Activated naive CD8-positive, alpha-beta T cell treated with anti-CD3 and anti-CD28 coated beads, Interleukin-2, amount 10 ng/mL, durations not matched to agents 7 days and 5 days (primary cell): ENCODE measurements around the gene APIP. TPM values are rescaled to one million over a fixed set of nuclear protein-coding genes. Genes with fewer than 3 reads are reported as not detected.

ENCODE experiments used
- ATAC-seq: fragments of 150-1000 bp; cut with Tn5 transposase; one replicate; pipeline ENCODE4 v1.10.0; 2021; ENCODE audit warnings: low read depth, moderate library complexity
- POLR2A ChIA-PET: fragments of 350-600 bp; sonication (Branson Sonifier 250); formaldehyde crosslinking; loops from one replicate; lab custom pipeline; 2021; ENCODE audit warnings: antibody characterized with exemption; lab: Charles Lee
- DNase-seq: peaks from one replicate; pipeline ENCODE4 v3.0.0; 2021
- H3K27ac Mint-ChIP-seq: one replicate; pipeline ENCODE4 v1.8.0; 2022; ENCODE audit warnings: mild to moderate bottlenecking, mixed read lengths
- H3K27me3 Mint-ChIP-seq: one replicate; pipeline ENCODE4 v1.8.0; 2022; ENCODE audit warnings: mild to moderate bottlenecking, moderate library complexity, mixed read lengths
- H3K36me3 Mint-ChIP-seq: one replicate; pipeline ENCODE4 v1.8.0; 2021; ENCODE audit warnings: mild to moderate bottlenecking, mixed read lengths
- H3K4me1 Mint-ChIP-seq: one replicate; pipeline ENCODE4 v1.8.0; 2021; ENCODE audit warnings: mixed read lengths
- H3K4me3 Mint-ChIP-seq: one replicate; pipeline ENCODE4 v1.8.0; 2022; ENCODE audit warnings: mild to moderate bottlenecking, moderate library complexity, mixed read lengths
- H3K9me3 Mint-ChIP-seq: one replicate; pipeline ENCODE4 v1.8.0; 2021; ENCODE audit warnings: mixed read lengths
- total RNA-seq, 2 experiments: library from RNA; stranded (reverse); gene quantifications; one replicate each; pipeline ENCODE4 v1.2.3, GENCODE V29; 2021

APIP gene
- total RNA-seq, 2 experiments from 2014 or later: 25.7 to 29.4 TPM

DNA sequence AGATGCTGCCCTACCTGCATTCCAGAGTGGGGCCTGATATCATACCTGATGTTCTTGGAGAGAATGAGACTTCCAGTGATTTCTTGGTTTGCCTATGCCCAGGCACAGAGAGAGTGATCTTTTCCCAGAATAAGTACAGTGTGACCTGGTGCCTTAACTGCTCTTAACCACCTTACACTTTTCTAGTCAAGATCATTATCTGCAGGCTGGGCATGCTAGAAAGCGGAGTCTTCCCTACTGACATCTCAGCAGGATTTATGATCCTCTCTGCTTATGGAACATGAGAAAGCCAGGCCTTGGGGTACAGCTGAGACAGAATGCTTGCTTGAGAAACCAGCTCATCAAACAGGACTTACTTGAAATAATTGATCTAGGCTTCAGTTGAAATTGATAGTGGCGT lies 53.1 kb downstream of the APIP start:
- Mint-ChIP-seq H3K9me3 (no peaks in the 10 kb centered on the region), H3K27me3 (peaks cover 4% of the 10 kb centered on the region), H3K36me3 (no peaks in the 10 kb centered on the region), H3K4me3 (no peak overlapping the region), H3K27ac (no peak overlapping the region), H3K4me1 (no peaks in the 10 kb centered on the region)
- DNase-seq (no peak), ATAC-seq (no peak)
- POLR2A ChIA-PET: no interaction called here

DNA sequence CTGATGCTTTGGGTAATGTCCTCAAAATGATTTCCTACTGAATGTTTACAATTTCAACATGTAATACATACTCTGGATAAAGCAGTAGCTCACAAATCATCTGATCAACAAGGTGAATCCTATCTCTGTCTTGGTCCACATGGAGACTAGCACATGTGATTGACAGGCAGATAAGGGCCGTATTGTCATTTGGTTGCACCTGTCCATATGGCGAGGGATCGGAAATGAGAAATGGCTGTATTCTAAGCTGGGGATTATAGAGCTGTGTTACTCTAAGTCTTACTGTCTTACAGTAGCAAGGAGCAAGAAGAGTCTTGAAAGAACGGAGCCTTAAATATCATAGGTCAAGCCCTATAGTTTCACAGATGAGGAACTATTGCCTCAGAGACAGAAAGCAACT lies 55.7 kb downstream of the APIP start:
- Mint-ChIP-seq H3K36me3 (no peaks in the 10 kb centered on the region), H3K27me3 (peaks cover 4% of the 10 kb centered on the region), H3K4me1 (no peaks in the 10 kb centered on the region), H3K9me3 (no peaks in the 10 kb centered on the region), H3K27ac (no peak overlapping the region), H3K4me3 (no peak overlapping the region)
- ATAC-seq (no peak), DNase-seq (no peak)
- POLR2A ChIA-PET: no interaction called here

DNA sequence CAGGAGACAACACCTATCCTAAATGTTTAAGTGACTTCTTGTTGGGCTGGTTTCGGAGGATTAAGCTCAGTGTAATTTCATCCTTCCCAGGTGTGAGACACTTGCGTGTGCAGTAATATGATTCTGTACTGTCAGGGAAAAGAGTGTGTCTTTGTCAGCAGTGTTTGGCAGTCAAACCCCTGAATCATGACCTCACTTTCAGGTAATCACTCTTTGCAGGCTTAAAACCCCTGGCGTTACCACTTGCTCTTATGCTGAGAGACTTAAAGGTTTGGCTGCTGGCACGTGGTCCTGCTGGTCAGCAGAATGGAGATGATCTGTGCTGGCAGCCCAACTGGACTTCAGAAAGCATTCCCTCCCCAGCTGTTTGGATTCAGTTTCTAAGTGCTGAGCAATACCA lies 56.1 kb downstream of the APIP start:
- no peaks in the 10 kb centered on the region for H3K9me3 Mint-ChIP-seq
- no peaks in the 10 kb centered on the region for H3K36me3 Mint-ChIP-seq
- H3K27ac Mint-ChIP-seq: no peak overlapping the region
- no peaks in the 10 kb centered on the region for H3K4me1 Mint-ChIP-seq
- no peak for ATAC-seq
- H3K4me3 Mint-ChIP-seq: no peak overlapping the region
- POLR2A ChIA-PET: no interaction called here
- H3K27me3 Mint-ChIP-seq: peaks cover 4% of the 10 kb centered on the region
- no peak for DNase-seq

DNA sequence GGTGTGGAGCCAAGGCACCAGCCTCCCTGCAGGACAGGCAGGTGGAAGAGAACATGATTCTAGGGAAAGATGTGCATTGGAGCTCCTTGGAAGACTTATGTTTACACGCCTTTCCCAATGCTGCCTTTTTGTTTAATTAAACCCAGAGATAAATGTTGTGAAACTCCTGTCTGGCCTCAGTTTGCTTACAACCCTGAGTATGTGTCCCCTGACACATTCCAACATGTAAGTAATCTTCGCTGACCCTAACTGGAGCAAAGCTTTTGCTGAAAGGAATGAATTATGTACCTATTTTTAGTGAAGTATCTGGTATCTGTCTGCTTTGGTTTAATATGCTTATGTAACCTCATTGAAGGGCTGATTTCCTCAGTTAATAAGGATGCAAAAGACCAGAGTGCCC lies 56.7 kb downstream of the APIP start:
- Mint-ChIP-seq H3K27me3 (peaks cover 2% of the 10 kb centered on the region), H3K27ac (no peak overlapping the region), H3K4me1 (no peaks in the 10 kb centered on the region), H3K9me3 (no peaks in the 10 kb centered on the region), H3K4me3 (no peak overlapping the region), H3K36me3 (no peaks in the 10 kb centered on the region)
- ATAC-seq (no peak), DNase-seq (no peak)
- POLR2A ChIA-PET: no interaction called here

DNA sequence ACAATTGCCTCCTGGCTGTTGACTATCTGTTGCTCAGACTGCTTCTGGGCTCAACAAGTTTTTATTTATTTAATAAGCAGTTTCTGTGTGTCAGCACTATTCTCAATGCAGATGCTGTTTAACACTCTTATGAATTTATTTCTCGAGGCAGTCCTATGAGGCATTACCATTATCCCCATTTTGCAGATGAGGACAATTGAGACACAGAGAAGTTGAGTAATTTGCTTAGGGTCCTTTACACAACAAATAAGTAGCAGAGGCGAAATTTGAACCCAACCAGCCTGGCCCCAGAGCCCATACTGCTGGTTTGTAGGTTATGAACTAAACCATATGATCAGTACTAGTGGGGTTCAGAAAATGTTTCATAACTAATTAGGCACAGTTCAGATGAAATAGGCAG lies 58.7 kb downstream of the APIP start:
- no peaks in the 10 kb centered on the region for H3K36me3 Mint-ChIP-seq
- DNase-seq (no peak), ATAC-seq (no peak)
- no peak overlapping the region for H3K4me3 Mint-ChIP-seq
- H3K27ac Mint-ChIP-seq: no peak overlapping the region
- POLR2A ChIA-PET: no interaction called here
- H3K27me3 Mint-ChIP-seq: no peaks in the 10 kb centered on the region
- no peaks in the 10 kb centered on the region for H3K4me1 Mint-ChIP-seq
- H3K9me3 Mint-ChIP-seq: no peaks in the 10 kb centered on the region

DNA sequence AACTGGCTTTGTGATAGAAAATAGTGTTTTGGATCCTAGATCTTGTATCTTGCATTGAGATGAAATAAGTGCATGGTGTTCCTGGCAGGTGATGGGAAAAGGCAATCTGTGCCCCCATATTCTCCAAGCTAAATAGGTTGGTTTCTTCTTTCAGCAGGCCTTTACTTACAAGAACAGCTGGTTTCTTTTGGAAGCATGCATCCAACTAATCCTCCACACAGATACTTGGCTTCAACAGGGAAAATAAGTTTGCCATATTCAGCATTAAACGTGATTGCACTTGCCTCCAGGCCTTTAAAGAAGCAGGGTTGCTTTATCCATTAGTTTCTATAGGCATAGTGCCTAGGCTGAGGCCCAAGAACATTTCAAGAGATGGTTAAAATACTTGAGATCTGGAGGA lies 59.9 kb downstream of the APIP start:
- Mint-ChIP-seq H3K4me1 (no peaks in the 10 kb centered on the region), H3K36me3 (no peaks in the 10 kb centered on the region), H3K27me3 (peaks cover 7% of the 10 kb centered on the region), H3K9me3 (no peaks in the 10 kb centered on the region), H3K4me3 (no peak overlapping the region), H3K27ac (no peak overlapping the region)
- DNase-seq (no peak), ATAC-seq (no peak)
- POLR2A ChIA-PET: no interaction called here

DNA sequence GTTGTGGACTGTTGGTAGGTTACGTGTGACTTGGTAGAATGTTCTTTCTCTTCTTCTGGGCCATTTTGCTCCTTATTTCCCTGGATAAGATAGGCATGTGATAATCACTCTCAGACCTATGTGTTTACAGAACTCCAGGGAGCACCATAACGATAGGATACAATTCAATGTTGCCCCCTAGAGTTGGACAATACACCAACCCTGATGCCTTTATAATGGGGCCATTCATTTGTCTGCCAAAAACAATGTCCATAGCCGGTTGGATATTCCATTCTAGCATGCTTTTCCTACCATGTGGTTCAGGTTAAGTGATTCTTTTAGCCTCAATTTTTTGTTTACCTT lies 60.5 kb downstream of the APIP start:
- no peak for DNase-seq
- no peak for ATAC-seq
- H3K4me1 Mint-ChIP-seq: no peaks in the 10 kb centered on the region
- no peak overlapping the region for H3K4me3 Mint-ChIP-seq
- no peaks in the 10 kb centered on the region for H3K9me3 Mint-ChIP-seq
- POLR2A ChIA-PET: no interaction called here
- H3K27ac Mint-ChIP-seq: no peak overlapping the region
- no peaks in the 10 kb centered on the region for H3K36me3 Mint-ChIP-seq
- peaks cover 7% of the 10 kb centered on the region for H3K27me3 Mint-ChIP-seq

DNA sequence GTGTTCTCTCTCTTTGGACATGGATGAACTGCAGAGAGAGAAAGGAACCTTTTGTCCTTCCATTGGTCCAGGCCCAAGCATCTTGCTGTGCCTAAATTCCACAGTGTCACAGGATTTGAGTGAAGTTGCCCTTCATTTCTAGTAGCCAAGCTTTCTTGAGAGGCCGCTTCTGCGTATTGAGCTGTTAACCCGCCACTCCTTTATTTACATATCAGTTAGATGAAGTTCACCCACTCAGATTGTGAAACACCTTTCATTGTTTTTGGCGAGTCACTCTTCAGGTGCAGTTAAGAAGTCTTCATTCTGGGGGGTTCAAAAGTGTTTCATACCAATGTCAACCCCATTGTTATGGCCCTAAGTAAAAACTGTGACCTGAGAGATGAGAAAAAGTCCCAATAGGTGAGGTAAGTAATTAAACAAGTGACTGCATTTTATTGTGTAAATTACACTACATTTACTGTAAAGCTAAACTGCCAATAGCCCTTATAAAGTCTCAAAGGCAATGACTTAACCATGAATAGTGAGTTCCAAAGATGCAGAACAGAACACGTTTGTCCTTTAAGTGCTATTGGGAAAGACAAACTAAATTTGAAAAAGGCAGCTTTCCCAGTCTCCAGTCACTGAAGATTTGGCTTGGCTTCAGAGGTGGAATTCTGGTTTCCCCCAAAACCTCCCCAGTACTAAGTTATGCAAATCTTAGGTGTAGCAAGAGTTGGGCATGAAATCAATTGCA lies 61.0 kb downstream of the APIP start:
- H3K27me3 Mint-ChIP-seq: peaks cover 7% of the 10 kb centered on the region
- DNase-seq (no peak), ATAC-seq (no peak)
- no peak overlapping the region for H3K4me3 Mint-ChIP-seq
- H3K36me3 Mint-ChIP-seq: no peaks in the 10 kb centered on the region
- no peak overlapping the region for H3K27ac Mint-ChIP-seq
- H3K9me3 Mint-ChIP-seq: no peaks in the 10 kb centered on the region
- POLR2A ChIA-PET: no interaction called here
- H3K4me1 Mint-ChIP-seq: no peaks in the 10 kb centered on the region

DNA sequence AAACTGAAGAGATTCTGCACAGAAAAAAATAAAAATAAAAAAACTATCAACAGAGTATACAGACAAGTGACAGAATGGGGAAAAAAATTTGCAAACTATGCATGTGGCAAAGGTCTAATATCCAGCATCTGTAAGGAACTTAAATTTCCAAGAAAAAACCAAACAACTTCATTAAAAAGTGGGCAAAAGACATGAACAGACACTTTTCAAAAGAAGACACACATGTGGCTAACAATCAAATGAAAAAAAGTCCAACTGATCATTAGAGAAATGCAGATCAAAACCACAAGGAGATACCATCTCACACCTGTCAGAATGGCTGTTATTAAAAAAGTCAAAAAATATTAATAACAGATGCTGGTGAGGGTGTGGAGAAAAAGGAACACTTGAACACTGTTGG lies 64.3 kb downstream of the APIP start:
- POLR2A ChIA-PET: no interaction called here
- ATAC-seq (no peak), DNase-seq (no peak)
- Mint-ChIP-seq H3K4me3 (no peak overlapping the region), H3K27me3 (peaks cover 14% of the 10 kb centered on the region), H3K9me3 (no peaks in the 10 kb centered on the region), H3K4me1 (no peaks in the 10 kb centered on the region), H3K36me3 (no peaks in the 10 kb centered on the region), H3K27ac (no peak overlapping the region)

DNA sequence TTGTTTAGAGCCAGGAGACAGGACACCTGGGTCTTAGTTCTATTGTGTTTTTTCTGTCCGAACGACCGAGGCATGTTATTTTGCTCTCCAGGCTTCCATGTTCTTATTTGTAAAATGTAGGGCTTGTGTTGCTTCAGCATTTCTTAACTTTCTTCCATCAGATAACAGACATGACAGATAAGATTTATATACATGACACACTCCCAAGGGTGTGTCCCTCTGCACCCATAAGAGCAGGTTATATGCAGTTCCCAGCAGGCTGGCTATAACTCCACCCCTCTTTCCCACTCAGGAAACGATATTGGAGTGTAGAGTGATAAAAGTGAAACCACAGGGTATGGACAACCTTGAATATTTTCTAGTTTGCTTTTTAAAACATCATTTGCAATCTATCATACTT lies 65.8 kb downstream of the APIP start:
- Mint-ChIP-seq H3K27ac (no peak overlapping the region), H3K27me3 (peaks cover 14% of the 10 kb centered on the region), H3K36me3 (no peaks in the 10 kb centered on the region), H3K4me1 (no peaks in the 10 kb centered on the region), H3K9me3 (no peaks in the 10 kb centered on the region), H3K4me3 (no peak overlapping the region)
- POLR2A ChIA-PET: no interaction called here
- ATAC-seq (no peak), DNase-seq (no peak)

DNA sequence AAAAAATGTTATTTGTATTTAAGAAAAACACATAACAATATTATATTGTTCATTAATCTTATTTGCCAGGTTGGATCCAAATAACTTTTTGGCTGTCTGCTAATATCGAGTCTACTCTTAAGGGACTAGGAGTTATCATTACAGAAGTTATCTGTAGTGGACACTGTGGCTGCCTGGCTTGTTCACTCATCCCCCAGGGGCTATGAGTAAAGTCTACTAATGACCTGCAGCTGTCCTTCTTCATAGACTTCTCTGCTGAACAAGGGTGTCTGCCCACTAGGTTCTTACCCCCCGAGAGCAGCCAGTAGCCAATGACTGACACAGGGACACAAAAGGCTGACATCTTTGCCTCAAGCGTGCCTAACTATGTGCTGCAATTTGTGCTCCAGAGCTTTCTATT lies 69.7 kb downstream of the APIP start:
- no peaks in the 10 kb centered on the region for H3K36me3 Mint-ChIP-seq
- DNase-seq: no peak
- H3K4me3 Mint-ChIP-seq: no peak overlapping the region
- H3K27me3 Mint-ChIP-seq: peaks cover 18% of the 10 kb centered on the region
- no peaks in the 10 kb centered on the region for H3K4me1 Mint-ChIP-seq
- POLR2A ChIA-PET: no interaction called here
- H3K9me3 Mint-ChIP-seq: no peaks in the 10 kb centered on the region
- H3K27ac Mint-ChIP-seq: no peak overlapping the region
- no peak for ATAC-seq

DNA sequence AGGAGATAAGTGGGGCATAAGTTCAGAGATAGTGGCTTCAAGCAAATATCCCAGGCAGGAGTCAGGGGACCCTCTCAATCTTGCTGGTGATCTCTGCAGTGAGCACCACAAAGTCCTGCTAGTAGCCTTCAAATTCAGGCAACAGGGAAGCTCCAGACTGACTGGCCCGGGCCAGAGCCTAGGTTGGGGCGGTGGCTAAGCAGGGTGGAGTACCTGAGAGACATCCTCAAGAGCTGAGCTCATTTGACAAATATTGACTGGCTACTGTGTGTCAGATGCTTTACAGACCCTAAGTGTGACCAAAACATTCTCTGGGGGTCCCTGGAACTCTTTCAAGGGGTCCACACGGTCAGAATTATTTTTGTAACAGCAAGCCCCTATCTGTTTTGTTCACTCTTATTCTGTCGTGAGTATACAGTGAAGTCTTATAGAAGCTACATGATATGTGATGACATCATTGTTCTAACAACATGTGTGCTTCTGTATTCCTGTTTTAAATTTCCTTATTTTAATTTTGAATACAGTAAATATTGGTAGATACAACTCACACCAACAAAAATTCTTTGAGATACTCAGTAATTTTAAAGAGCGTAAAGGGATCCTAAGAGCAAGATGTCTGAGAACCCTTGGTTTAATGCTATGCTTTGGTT lies 71.6 kb downstream of the APIP start:
- Mint-ChIP-seq H3K27ac (no peak overlapping the region), H3K9me3 (no peaks in the 10 kb centered on the region), H3K27me3 (peaks cover 16% of the 10 kb centered on the region), H3K4me3 (no peak overlapping the region), H3K4me1 (no peaks in the 10 kb centered on the region), H3K36me3 (no peaks in the 10 kb centered on the region)
- ATAC-seq (no peak), DNase-seq (no peak)
- POLR2A ChIA-PET: no interaction called here

DNA sequence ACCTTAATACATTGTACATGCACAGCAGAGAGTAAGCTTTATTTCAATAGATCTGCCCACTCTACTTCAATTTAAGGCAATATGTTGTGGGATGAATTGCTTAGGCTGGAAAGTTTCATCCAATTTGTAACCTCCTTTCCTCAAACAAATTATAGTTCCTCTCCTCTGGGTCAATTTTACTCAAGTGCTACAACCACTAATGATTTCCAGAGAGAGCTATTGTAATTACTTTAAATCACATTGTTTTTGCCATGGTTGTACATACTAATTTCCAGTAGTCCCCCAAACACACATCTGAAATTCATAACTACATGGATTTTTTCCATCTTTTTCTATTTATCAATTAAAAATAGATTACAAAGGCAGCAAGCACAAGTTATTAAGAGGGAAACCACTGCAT lies 72.9 kb downstream of the APIP start:
- peaks cover 16% of the 10 kb centered on the region for H3K27me3 Mint-ChIP-seq
- DNase-seq (no peak), ATAC-seq (no peak)
- H3K36me3 Mint-ChIP-seq: no peaks in the 10 kb centered on the region
- POLR2A ChIA-PET: no interaction called here
- H3K4me1 Mint-ChIP-seq: no peaks in the 10 kb centered on the region
- no peak overlapping the region for H3K27ac Mint-ChIP-seq
- H3K9me3 Mint-ChIP-seq: no peaks in the 10 kb centered on the region
- no peak overlapping the region for H3K4me3 Mint-ChIP-seq

DNA sequence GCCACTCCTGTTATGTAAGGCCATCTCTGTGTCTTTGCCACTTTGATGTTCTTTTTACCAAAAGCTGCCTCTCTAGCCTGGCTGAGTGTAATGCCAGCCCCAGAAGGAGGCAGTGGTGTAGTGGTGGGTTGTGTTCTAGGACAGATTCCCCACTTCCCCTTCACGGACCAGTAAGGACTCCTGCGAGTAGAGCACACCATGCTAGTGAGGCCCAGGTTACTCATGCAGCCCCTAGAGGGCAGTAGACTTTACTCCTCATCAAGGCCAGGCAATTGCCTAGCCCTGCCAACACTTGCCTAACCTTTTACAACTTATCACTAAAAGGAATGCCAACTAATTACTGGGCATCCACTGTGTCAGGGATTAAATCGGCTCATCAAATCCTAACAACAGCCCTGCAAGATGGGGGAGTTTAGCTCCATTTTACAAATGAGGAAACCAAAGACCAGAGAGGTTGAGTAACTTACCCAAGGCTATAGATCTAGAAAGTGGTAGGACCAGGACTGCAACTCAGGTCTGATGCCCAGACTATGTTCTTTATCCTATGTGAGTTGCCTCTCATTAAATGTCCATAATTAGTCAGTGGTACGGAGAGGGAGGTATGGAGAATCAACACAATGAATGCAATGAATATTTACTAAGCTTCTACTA lies 75.3 kb downstream of the APIP start:
- POLR2A ChIA-PET: no interaction called here
- H3K9me3 Mint-ChIP-seq: no peaks in the 10 kb centered on the region
- ATAC-seq (peak; percentile 45), DNase-seq (no peak)
- H3K27me3 Mint-ChIP-seq: peaks cover 19% of the 10 kb centered on the region
- no peaks in the 10 kb centered on the region for H3K4me1 Mint-ChIP-seq
- no peak overlapping the region for H3K4me3 Mint-ChIP-seq
- no peak overlapping the region for H3K27ac Mint-ChIP-seq
- H3K36me3 Mint-ChIP-seq: no peaks in the 10 kb centered on the region
